Chondrocyte (in vitro differentiated cells): Measurements from ENCODE around the gene SLC25A45. TPM values are rescaled to one million over a fixed set of nuclear protein-coding genes. Genes with fewer than 3 reads are reported as not detected.
"Not testable (repeated sequence)": the region's sequence is repeated elsewhere in the genome, so short reads cannot be mapped to it uniquely, and the experiment has no call there.

ENCODE experiments used
- DNase-seq: peaks from one replicate; pipeline ENCODE4 v3.0.0; 2021; ENCODE audit warnings: mixed read lengths, low spot score
- H3K27ac Mint-ChIP-seq: one replicate; pipeline ENCODE4 v1.8.0; 2021; ENCODE audit warnings: mild to moderate bottlenecking, moderate library complexity, mixed read lengths; ENCODE audit not compliant: unreplicated experiment
- H3K27me3 Mint-ChIP-seq: 2 replicates; pipeline ENCODE4 v1.8.0; 2021; ENCODE audit warnings: low read depth, mixed read lengths
- H3K36me3 Mint-ChIP-seq: 2 replicates; pipeline ENCODE4 v1.8.0; 2021; ENCODE audit warnings: low read depth, mixed read lengths
- H3K4me1 Mint-ChIP-seq: 2 replicates; pipeline ENCODE4 v1.8.0; 2021; ENCODE audit warnings: low read depth, mild to moderate bottlenecking, mixed read lengths
- H3K4me3 Mint-ChIP-seq: one replicate; pipeline ENCODE4 v1.8.0; 2021; ENCODE audit warnings: mild to moderate bottlenecking, moderate library complexity, mixed read lengths; ENCODE audit not compliant: unreplicated experiment
- H3K9me3 Mint-ChIP-seq: 2 replicates; pipeline ENCODE4 v1.8.0; 2021; ENCODE audit warnings: low read depth, mixed read lengths
- total RNA-seq: library from RNA; stranded (reverse); gene quantifications from 3 replicates; pipeline ENCODE4 v1.2.1, GENCODE V29; 2021
- TF ChIP-seq, protein P1 (sequence below): fragments of 200-600 bp; sonication (generic); IDR thresholded peaks from 2 replicates; pipeline ENCODE4 v1.5.0; 2021; ENCODE audit warnings: antibody characterized with exemption, mild to moderate bottlenecking, moderate library complexity

The SLC25A45 gene
- total RNA-seq, 1 donor from 2014 or later: 11.7 TPM

DNA sequence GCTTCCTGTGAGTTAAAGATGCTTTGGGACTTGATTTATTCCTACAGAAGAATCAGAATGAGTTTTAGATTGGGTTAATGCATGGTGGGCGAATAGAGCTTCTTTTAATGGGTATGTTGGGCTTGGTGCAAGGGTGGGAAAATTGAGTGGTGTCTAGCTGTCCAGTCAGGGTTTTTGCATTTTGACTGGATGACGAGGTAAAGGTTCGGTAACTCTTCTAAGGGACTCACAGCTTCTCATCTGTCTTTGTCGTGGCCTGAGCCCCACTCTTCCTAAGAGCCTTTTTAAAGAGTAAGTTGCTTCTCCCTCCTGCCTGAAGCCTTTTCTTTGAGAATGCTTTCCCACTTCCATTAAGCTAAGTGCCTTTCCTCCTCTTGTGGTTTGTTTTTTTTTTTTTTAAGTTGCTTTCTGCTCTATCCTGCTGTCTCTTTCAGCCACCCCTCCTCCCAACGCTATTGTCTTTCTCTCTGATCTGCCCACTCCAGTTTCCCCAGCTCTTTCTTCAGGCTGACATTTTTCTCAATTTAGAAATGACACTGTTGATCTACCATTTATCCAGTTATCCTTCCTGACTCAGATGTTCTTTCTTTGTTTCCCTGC, 47.6 kb downstream of the SLC25A45 start:
- no peaks in the 10 kb centered on the region for H3K9me3 Mint-ChIP-seq
- H3K27me3 Mint-ChIP-seq: no peaks in the 10 kb centered on the region
- DNase-seq: no peak
- peaks cover 4% of the 10 kb centered on the region for H3K36me3 Mint-ChIP-seq
- H3K4me1 Mint-ChIP-seq: peaks cover 31% of the 10 kb centered on the region
- TF ChIP-seq, protein P1, sequence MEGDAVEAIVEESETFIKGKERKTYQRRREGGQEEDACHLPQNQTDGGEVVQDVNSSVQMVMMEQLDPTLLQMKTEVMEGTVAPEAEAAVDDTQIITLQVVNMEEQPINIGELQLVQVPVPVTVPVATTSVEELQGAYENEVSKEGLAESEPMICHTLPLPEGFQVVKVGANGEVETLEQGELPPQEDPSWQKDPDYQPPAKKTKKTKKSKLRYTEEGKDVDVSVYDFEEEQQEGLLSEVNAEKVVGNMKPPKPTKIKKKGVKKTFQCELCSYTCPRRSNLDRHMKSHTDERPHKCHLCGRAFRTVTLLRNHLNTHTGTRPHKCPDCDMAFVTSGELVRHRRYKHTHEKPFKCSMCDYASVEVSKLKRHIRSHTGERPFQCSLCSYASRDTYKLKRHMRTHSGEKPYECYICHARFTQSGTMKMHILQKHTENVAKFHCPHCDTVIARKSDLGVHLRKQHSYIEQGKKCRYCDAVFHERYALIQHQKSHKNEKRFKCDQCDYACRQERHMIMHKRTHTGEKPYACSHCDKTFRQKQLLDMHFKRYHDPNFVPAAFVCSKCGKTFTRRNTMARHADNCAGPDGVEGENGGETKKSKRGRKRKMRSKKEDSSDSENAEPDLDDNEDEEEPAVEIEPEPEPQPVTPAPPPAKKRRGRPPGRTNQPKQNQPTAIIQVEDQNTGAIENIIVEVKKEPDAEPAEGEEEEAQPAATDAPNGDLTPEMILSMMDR: no peak
- peak overlapping the region; percentile 78 for H3K27ac Mint-ChIP-seq
- peak overlapping the region; percentile 89 for H3K4me3 Mint-ChIP-seq

DNA sequence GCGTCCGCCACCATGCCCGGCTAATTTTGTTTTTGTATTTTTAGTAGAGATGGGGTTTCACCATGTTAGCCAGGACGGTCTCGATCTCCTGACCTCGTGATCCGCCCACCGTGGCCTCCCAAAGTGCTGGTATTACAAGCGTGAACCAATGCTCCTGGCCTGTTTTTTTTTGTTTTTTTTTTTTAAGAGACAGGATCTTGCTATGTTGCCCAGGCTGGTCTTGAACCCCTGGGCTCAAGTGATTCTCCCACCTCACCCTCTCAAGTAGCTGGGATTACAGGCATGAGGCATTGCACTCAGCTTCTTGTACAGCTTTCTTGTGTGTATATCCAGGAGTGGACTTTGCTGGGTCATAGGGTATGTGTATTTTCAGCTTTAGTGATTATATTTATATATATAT, 49.9 kb downstream of the SLC25A45 start:
- DNase-seq, H3K36me3 Mint-ChIP-seq, H3K4me3 Mint-ChIP-seq, H3K9me3 Mint-ChIP-seq, H3K27ac Mint-ChIP-seq, H3K27me3 Mint-ChIP-seq: not testable (repeated sequence)
- peaks cover 28% of the 10 kb centered on the region for H3K4me1 Mint-ChIP-seq

DNA sequence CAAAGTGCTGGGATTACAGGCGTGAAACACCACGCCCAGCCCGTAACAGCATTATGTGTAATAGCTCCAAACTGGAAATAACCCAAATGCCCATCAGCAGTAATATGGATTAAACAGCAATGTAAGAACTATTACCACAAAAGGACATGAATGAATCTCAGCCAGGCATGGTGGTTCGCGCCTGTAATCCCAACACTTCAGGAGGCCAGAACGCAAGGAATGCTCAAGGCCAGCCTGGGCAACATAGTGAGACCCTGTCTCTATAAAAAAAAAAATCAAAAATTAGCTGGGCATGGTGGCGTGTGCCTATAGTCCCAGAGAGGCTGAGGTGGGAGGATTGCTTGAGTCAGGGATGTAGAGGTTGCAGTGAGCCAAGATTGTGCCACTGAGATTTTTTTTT, 51.9 kb downstream of the SLC25A45 start:
- H3K27ac Mint-ChIP-seq: no peak overlapping the region

DNA sequence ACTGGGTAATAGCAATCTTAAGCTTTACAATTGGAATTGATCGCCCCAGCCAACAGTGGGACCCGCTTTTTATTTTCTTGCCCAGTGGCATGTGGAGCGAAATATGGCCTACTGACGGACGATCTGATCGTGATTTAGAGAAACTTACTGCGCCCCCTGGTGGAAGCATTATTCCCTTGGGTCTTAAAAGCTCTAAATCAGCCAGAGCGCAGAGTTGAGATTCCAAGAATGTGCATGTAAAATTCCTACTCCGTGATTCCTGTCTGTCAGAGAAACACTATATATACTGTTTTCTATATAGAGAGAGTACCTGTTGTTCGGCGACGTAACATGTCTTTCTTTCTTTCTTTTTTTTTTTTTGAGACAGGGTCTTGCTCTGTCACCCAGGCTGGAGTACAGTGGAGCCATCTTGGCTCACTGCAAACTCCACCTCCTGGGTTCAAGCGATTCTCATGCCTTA, 52.5 kb downstream of the SLC25A45 start:
- Mint-ChIP-seq H3K4me1 (peaks cover 19% of the 10 kb centered on the region), H3K27me3 (no peaks in the 10 kb centered on the region), H3K4me3 (peak overlapping the region; percentile 26), H3K36me3 (no peaks in the 10 kb centered on the region), H3K27ac (peak overlapping the region; percentile 87), H3K9me3 (no peaks in the 10 kb centered on the region)
- no peak for DNase-seq
- TF ChIP-seq, protein P1: peak; percentile 90

More for the DNA sequence above, 51.9 kb downstream of the SLC25A45 start:
- H3K36me3 Mint-ChIP-seq: no peaks in the 10 kb centered on the region
- no peaks in the 10 kb centered on the region for H3K9me3 Mint-ChIP-seq
- TF ChIP-seq, protein P1: no peak
- no peaks in the 10 kb centered on the region for H3K27me3 Mint-ChIP-seq
- DNase-seq: no peak
- H3K4me1 Mint-ChIP-seq: peaks cover 25% of the 10 kb centered on the region
- H3K4me3 Mint-ChIP-seq: no peak overlapping the region

DNA sequence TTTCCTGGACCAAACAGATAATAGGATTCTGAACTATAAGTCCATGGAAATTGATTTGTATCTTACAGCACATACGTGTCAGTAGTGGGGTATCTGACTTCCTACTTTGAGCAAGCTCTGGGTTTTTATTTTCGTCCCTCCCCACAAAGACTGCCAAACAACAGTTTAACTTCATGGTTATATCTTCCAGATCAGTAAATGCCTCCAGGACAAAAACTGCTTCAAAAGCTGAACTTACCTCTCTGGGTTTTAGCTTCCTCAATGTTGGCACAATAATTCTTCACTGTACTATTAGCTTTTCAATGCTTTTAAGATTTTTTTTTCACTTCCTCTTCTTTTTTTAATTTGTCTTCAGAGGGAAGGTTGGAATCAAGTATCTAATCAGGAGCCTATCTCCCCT, 53.0 kb downstream of the SLC25A45 start:
- no peaks in the 10 kb centered on the region for H3K36me3 Mint-ChIP-seq
- H3K9me3 Mint-ChIP-seq: no peaks in the 10 kb centered on the region

More for the DNA sequence above, 53.0 kb downstream of the SLC25A45 start:
- Mint-ChIP-seq H3K27me3 (no peaks in the 10 kb centered on the region), H3K27ac (peak overlapping the region; percentile 42), H3K4me1 (peaks cover 14% of the 10 kb centered on the region), H3K4me3 (peak overlapping the region; percentile 26)
- TF ChIP-seq, protein P1: no peak
- no peak for DNase-seq
